ENCODE data around the gene EOLA2. TPM values are rescaled to one million over a fixed set of nuclear protein-coding genes. Genes with fewer than 3 reads are reported as not detected.
"Not testable (repeated sequence)": the region's sequence is repeated elsewhere in the genome, so short reads cannot be mapped to it uniquely, and the experiment has no call there.

EOLA2 gene
- 10 to 100 TPM; 56.3 to 56.9 TPM for total RNA-seq

GRCh38 chrX:149938427-149938880 lies at the start of gene EOLA2:
Gene EOLA2 (minus strand): TSS chrX:149938491. CDS start chrX:149933874, 4,617 bp downstream.
- CTCF ChIA-PET: interaction anchor here (1.0 to 1.5 kb wide), 2 partner anchors 426 to 756 kb away, joined by 3 to 5 read pairs; no protein-coding TSS in a partner anchor
- POLR2A ChIA-PET: interaction anchor here (0.6 to 0.7 kb wide), 2 partner anchors 140 to 262 kb away, joined by 3 read pairs; no protein-coding TSS in a partner anchor

- CTCF ChIA-PET: no interaction called here
- POLR2A ChIA-PET: no interaction called here
These were observed 49.3 kb upstream of the EOLA2 start for GRCh38 chrX:149987613-149988012.

GRCh38 chrX:149984411-149984810 lies 46.1 kb upstream of the EOLA2 start:
- POLR2A ChIA-PET: no interaction called here
- CTCF ChIA-PET: no interaction called here

DNA sequence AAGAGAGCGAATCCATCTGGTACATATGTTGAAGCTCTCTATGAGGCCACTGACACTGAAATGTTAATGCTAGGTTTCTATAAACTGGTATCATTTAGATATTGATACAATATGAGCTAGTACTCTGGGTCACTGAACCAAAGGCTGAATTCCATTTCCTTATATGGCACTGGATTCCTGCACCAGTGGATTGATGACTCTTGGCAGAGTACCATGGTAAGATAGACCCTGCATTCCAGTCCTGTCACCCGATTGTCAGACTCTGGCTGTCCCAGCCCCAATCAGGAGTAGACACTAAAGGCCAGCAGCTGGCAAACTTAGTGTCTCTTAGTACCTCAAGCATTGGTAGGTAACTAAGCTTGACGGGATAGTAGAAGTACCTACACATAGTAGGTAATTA lies 44.0 kb upstream of the EOLA2 start:
- ChIA-PET POLR2A (no interaction called here), CTCF (no interaction called here)

- POLR2A ChIA-PET: no interaction called here
These were observed 40.9 kb upstream of the EOLA2 start for GRCh38 chrX:149979126-149979644.

DNA sequence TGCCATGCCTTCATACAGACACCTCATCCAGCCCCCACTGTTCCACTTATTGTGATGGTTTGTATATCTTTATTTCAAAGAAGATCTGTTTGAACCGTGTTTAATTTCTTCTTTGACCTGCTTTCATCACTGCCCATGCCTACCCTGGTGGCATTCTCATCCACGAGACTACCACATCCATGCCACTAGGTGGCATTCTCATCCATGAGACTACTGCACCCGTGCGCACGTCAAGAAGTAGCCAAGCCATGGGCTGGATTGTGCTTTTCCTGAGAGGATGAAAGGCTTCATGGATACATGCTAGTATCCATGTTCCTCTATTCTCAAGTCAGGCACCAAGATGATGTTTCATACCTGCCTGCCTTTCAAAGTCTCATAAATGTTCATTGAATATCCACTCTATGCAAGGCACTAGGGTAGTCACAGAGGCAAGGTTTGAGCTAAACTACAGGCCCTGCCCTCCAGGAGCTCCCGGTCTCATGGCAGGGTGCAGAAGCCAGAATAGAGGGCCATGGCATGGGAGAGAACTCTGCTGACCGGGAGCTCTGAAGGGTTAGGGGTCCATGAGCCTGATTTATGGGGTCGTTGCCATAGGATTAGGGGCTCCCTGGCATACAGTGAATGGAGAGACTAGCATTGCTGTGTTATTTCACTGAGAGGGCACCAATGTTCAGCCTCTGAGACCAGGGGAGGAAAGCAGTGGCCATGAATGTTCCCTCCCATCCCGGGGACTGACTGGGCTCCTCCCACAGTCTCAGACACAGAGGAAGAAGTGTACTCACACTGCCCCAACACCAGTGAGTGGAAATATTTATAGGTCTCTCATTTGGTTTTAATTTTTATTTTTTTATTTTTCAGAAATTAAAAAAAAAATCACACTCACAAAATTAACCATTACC lies 24.8 kb upstream of the EOLA2 start:
- ChIA-PET POLR2A (no interaction called here), CTCF (interaction anchor here (0.6 kb wide), 1 partner anchor 605 kb away, joined by 3 read pairs; the partner anchor contains the start of gene MTM1)

More at GRCh38 chrX:149979126-149979644, 40.9 kb upstream of the EOLA2 start:
- CTCF ChIA-PET: no interaction called here

DNA sequence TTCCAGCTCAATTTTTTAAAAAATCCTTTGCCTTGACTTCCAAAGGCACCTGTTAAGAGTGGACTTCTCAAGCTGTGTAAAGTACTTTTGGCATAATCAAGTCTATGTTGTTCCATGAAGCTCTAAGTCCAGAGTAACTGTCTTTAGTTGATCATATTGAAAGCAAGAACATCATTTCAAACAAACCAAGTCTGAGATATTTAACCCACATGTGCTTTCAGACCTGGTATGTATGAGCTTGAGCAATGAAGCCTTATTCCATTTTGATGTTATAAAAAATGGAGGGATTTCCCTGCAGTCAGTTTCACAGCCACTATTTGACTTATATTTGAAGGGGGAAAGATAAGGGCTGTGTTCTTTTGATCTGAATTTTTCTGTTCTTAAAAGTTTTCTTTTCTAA lies 23.7 kb upstream of the EOLA2 start:
- ChIA-PET POLR2A (no interaction called here), CTCF (interaction anchor here (0.6 kb wide), 1 partner anchor 606 kb away, joined by 3 read pairs; the partner anchor contains the start of gene MTM1)

DNA sequence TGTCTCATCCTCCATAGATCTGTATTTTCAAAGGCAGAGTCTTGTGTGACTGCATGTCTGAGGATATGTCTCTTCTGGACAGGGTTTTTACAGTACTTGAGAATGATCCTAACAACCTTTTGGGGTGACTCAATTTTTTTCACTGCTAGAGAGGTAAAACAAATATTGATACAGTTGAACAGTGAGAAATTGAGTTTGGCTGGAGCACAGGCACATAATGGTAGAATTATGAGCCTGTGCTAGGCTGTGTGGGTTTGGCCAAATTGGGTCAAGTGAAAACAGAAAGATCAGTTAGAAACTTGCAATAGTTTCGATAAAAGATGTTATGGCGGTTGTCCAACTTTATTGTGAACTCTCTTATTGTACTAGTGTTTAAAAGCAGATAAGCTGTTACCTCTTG lies 23.3 kb upstream of the EOLA2 start:
- CTCF ChIA-PET: no interaction called here
- POLR2A ChIA-PET: no interaction called here

GRCh38 chrX:149950681-149951080 lies 12.4 kb upstream of the EOLA2 start:
- ChIA-PET CTCF (no interaction called here), POLR2A (interaction anchor here (0.6 kb wide), 1 partner anchor 619 kb away, joined by 4 read pairs; no protein-coding TSS in a partner anchor)

GRCh38 chrX:149949743-149950436 lies 11.6 kb upstream of the EOLA2 start:
- CTCF ChIA-PET: no interaction called here
- POLR2A ChIA-PET: interaction anchor here (0.6 kb wide), 1 partner anchor 620 kb away, joined by 4 read pairs; no protein-coding TSS in a partner anchor

DNA sequence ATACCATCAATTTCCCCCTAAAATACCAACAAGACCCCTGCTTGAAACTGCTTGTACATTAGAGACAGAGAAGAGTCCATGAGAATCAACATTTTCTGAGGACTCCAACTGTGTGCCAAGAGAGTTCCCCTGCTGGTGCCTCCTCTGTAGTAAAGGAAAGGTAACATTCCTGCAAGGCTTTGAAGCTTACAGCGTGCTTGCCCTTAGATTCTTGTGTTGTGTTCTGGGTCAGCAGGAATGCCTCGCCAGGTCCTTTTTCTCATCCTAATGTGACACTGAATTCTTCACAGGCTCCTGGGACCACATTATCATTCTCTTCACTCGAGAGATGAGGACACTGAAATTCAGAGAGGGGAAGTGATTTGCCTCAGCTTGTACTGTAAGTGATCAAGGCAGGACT lies 9.7 kb upstream of the EOLA2 start:
- POLR2A ChIA-PET: no interaction called here

GRCh38 chrX:149946932-149947331 lies 8.6 kb upstream of the EOLA2 start:
- CTCF ChIA-PET, POLR2A ChIA-PET: not testable (repeated sequence)

More for the DNA sequence above, 9.7 kb upstream of the EOLA2 start:
- CTCF ChIA-PET: no interaction called here

DNA sequence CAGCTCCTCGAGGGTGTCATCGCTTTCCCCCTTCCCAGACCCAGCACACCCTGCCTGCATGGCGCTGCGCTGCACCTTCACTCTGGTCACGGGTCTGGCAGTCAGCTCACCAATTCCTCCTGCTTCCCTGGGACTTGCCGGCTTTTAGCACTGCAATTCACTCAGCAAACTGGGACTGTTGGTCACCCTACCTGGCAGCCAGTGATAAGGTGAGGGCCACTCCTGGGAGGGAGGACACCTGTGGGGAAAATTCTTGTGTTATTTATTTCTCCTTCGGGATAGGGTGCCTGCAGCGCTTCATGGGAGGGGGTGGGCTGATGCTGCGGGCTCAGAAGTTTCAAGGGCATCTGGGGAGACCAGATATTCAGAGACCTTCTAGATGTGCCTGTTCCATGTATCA lies 7.5 kb upstream of the EOLA2 start:
- POLR2A ChIA-PET, CTCF ChIA-PET: not testable (repeated sequence)

DNA sequence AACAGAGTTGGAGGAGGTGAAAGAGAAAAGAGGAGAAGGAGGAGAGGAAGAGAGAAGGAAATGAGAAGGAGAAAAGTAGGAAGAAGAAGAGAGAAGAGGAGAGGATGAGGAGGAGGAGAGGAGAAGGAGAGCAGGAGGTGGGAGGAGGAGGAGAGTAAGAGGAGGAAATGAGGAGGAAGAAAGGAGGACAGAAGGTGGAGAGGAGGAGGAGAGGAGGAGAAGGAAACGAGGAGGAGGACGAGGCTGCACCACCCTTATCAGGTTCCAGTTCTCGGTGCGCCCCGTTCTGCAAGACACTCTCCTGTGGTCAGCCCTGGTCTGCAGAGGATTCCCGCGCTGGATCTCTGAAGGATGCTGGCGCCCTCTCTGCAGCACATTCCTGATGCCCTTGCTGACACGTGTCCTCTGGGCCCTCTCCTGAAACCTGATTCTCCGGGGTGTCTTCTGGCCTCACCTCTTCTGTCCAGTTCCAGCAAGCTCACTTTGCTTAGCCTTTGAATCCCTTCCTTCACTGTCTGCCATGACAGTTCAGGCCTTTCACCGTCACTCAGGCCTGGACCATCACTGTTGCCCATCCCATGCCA lies 6.9 kb upstream of the EOLA2 start:
- CTCF ChIA-PET, POLR2A ChIA-PET: not testable (repeated sequence)

GRCh38 chrX:149940674-149941024 lies 2.4 kb upstream of the EOLA2 start:
- POLR2A ChIA-PET, CTCF ChIA-PET: not testable (repeated sequence)

DNA sequence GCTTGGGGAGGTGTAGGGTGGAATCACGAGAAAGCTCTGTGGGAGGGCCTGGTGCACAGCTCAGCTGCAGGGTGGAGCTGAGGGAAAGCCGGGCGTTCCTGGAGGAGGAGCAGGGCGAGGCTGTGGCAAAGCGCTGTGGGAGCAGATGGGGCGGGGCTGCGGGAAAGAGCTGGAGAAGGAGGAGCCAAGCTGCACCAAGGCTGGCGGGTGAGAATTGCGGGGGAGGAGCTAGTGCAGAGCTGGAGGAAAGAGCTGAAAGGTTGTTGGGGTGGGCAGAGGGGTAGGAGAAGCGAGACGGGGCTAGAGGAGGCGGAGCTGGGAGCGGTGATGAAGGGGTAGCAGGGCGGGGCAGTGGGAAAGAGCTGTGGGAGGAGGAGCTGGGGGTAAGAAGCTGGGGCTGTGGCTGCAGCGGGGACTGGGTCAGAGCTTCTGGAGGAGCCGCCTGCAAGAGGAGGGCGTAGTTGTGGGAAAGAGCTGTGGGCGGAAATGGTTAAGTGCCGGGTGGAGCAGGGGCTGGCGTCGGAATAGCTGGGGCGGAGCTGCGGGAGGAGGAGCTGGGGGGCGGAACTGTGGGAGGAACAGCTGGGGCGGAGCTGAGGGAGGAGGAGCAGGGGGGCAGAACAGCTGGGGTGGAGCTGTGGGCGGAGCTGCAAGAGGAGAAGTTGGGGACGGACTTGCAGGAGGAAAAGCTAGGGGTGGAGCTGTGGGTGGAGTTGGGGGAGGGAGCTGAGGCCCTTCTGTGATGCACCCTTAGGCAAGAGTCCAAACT lies 1.8 kb upstream of the EOLA2 start:
- ChIA-PET POLR2A (no interaction called here), CTCF (interaction anchor here (1.5 kb wide), 1 partner anchor 425 kb away, joined by 3 read pairs; no protein-coding TSS in a partner anchor)

- ChIA-PET CTCF (interaction anchor here (1.5 kb wide), 1 partner anchor 425 kb away, joined by 3 read pairs; no protein-coding TSS in a partner anchor), POLR2A (no interaction called here)
These were observed 1.3 kb upstream of the EOLA2 start for GRCh38 chrX:149939655-149939904.

GRCh38 chrX:149938881-149939654 lies 777 bp upstream of the EOLA2 start:
- ChIA-PET POLR2A (interaction anchor here (0.6 to 0.7 kb wide), 2 partner anchors 140 to 262 kb away, joined by 3 read pairs; no protein-coding TSS in a partner anchor), CTCF (interaction anchor here (1.0 to 1.5 kb wide), 2 partner anchors 426 to 756 kb away, joined by 3 to 5 read pairs; no protein-coding TSS in a partner anchor)

Data from activated CD8-positive, alpha-beta memory T cell treated with anti-CD3 and anti-CD28 coated beads for 36 hours (primary cell).